ENCODE measurements around the gene SLC4A9. TPM values are rescaled to one million over a fixed set of nuclear protein-coding genes. Genes with fewer than 3 reads are reported as not detected.

SLC4A9 gene
- total RNA-seq, 2 donors from 2014 or later = 0.79 to 1.4 TPM

GRCh38 chr5:140393738-140394137 lies 33.7 kb downstream of the SLC4A9 start:
- H3K27ac ChIP-seq (ENCODE audit: low read depth, low read length) = no peak overlapping the region
- no peaks in the 10 kb centered on the region for H3K9me3 ChIP-seq (ENCODE audit: control insufficient read depth, low read length)
- Mint-ChIP-seq H3K27me3 (ENCODE audit: insufficient read depth) (no peaks in the 10 kb centered on the region), H3K36me3 (ENCODE audit: low read depth) (peaks cover 2% of the 10 kb centered on the region), H3K9me3 (no peaks in the 10 kb centered on the region), H3K4me1 (peaks cover 2% of the 10 kb centered on the region), H3K4me3 (no peak overlapping the region), H3K27ac (no peak overlapping the region)
- H3K4me3 ChIP-seq (ENCODE audit: low read length) = no peak overlapping the region
- no peaks in the 10 kb centered on the region for H3K4me1 ChIP-seq (ENCODE audit: control insufficient read depth, insufficient read depth, low read length)
- WGBS, 2 experiments (ENCODE audit: insufficient coverage in 1 of 2, insufficient read length in 1 of 2) = 93% methylated on average over 2 of the region's 2 CpGs; no CpG with 5 or more reads in 1 of the 2 experiments
- DNase-seq = no peak
- no peak for TF ChIP-seq CTCF (conservative IDR thresholded peaks at IDR 0.05)
- H3K9ac ChIP-seq (ENCODE audit: extremely low read depth, low read length, poor library complexity, severe bottlenecking) = no peak overlapping the region
- H3K27me3 ChIP-seq (ENCODE audit: control insufficient read depth, insufficient read depth, low read length, poor library complexity, severe bottlenecking) = no peaks in the 10 kb centered on the region
- H3K36me3 ChIP-seq (ENCODE audit: control insufficient read depth, insufficient read depth, low read length) = no peaks in the 10 kb centered on the region

- Histone ChIP-seq H3K9ac (ENCODE audit: extremely low read depth, low read length, poor library complexity, severe bottlenecking) (no peak overlapping the region), H3K36me3 (ENCODE audit: control insufficient read depth, insufficient read depth, low read length) (no peaks in the 10 kb centered on the region), H3K27me3 (ENCODE audit: control insufficient read depth, insufficient read depth, low read length, poor library complexity, severe bottlenecking) (no peaks in the 10 kb centered on the region), H3K4me3 (ENCODE audit: low read length) (no peak overlapping the region), H3K27ac (ENCODE audit: low read depth, low read length) (no peak overlapping the region), H3K9me3 (ENCODE audit: control insufficient read depth, low read length) (no peaks in the 10 kb centered on the region), H3K4me1 (ENCODE audit: control insufficient read depth, insufficient read depth, low read length) (no peaks in the 10 kb centered on the region)
- H3K27me3 Mint-ChIP-seq (ENCODE audit: insufficient read depth) = no peaks in the 10 kb centered on the region
- no peak overlapping the region for H3K27ac Mint-ChIP-seq
- peaks cover 7% of the 10 kb centered on the region for H3K4me1 Mint-ChIP-seq
- no peaks in the 10 kb centered on the region for H3K36me3 Mint-ChIP-seq (ENCODE audit: low read depth)
- TF ChIP-seq CTCF (conservative IDR thresholded peaks at IDR 0.05) = no peak
- DNase-seq = no peak
- no peaks in the 10 kb centered on the region for H3K9me3 Mint-ChIP-seq
- no peak overlapping the region for H3K4me3 Mint-ChIP-seq
These were observed 38.4 kb downstream of the SLC4A9 start for GRCh38 chr5:140398379-140398811.

GRCh38 chr5:140399979-140400729 lies 40.2 kb downstream of the SLC4A9 start:
- Mint-ChIP-seq H3K36me3 (ENCODE audit: low read depth) (peaks cover under 1% of the 10 kb centered on the region), H3K9me3 (no peaks in the 10 kb centered on the region)
- no peak for TF ChIP-seq CTCF (conservative IDR thresholded peaks at IDR 0.05)

More at GRCh38 chr5:140399979-140400729, 40.2 kb downstream of the SLC4A9 start:
- peak overlapping the region; percentile 96 for H3K4me3 ChIP-seq (ENCODE audit: low read length)
- H3K9me3 ChIP-seq (ENCODE audit: control insufficient read depth, low read length) = no peaks in the 10 kb centered on the region
- H3K27ac ChIP-seq (ENCODE audit: low read depth, low read length) = peak overlapping the region; percentile 88
- Mint-ChIP-seq H3K4me3 (no peak overlapping the region), H3K27ac (no peak overlapping the region), H3K4me1 (peaks cover 15% of the 10 kb centered on the region), H3K27me3 (ENCODE audit: insufficient read depth) (no peaks in the 10 kb centered on the region)
- no peaks in the 10 kb centered on the region for H3K27me3 ChIP-seq (ENCODE audit: control insufficient read depth, insufficient read depth, low read length, poor library complexity, severe bottlenecking)
- no peaks in the 10 kb centered on the region for H3K36me3 ChIP-seq (ENCODE audit: control insufficient read depth, insufficient read depth, low read length)
- peak; percentile 52 for DNase-seq
- no peaks in the 10 kb centered on the region for H3K4me1 ChIP-seq (ENCODE audit: control insufficient read depth, insufficient read depth, low read length)
- H3K9ac ChIP-seq (ENCODE audit: extremely low read depth, low read length, poor library complexity, severe bottlenecking) = peak overlapping the region; percentile 16
- WGBS, 2 experiments (ENCODE audit: insufficient coverage in 1 of 2, insufficient read length in 1 of 2) = 48 to 74% methylated on average over 14 to 25 of the region's 25 CpGs
